PC-3 (cell line): ENCODE data around the gene TNS3.

Source experiments
- EZH2 ChIP-seq: fragments of 300-600 bp; sonication (generic); IDR thresholded peaks from one replicate; pipeline ENCODE4 v1.6.1; 2017; ENCODE audit warnings: antibody characterized with exemption, mild to moderate bottlenecking, low read length; ENCODE audit not compliant: unreplicated experiment
- TF ChIP-seq, protein P1 (sequence below): fragments of 300-600 bp; sonication (generic); conservative IDR thresholded peaks from 2 replicates; pipeline ENCODE4 v1.5.1; 2017; ENCODE audit warnings: antibody characterized with exemption, low read depth, mild to moderate bottlenecking, low read length

DNA sequence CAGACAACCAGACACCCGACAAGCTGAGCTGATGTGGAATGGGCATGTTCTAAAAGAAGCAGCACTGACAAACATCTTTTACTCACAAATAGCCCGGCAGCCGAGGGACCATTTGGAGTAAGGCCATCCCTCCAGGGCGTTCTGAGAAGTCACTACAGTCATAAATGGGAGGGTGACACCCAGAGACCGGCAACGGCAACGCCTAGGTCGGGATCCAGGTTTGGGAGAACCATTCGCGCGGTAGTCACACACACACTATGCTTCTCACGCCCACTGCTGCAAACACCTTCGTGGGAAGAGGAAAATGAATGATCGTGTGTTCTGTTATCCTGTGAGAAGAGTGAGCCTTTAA is 9.8 kb downstream of the TNS3 start:
- TF ChIP-seq, protein P1, sequence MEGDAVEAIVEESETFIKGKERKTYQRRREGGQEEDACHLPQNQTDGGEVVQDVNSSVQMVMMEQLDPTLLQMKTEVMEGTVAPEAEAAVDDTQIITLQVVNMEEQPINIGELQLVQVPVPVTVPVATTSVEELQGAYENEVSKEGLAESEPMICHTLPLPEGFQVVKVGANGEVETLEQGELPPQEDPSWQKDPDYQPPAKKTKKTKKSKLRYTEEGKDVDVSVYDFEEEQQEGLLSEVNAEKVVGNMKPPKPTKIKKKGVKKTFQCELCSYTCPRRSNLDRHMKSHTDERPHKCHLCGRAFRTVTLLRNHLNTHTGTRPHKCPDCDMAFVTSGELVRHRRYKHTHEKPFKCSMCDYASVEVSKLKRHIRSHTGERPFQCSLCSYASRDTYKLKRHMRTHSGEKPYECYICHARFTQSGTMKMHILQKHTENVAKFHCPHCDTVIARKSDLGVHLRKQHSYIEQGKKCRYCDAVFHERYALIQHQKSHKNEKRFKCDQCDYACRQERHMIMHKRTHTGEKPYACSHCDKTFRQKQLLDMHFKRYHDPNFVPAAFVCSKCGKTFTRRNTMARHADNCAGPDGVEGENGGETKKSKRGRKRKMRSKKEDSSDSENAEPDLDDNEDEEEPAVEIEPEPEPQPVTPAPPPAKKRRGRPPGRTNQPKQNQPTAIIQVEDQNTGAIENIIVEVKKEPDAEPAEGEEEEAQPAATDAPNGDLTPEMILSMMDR, result no peak
- TF ChIP-seq EZH2, result no peak
